ENCODE measurements around the gene MYO5B. TPM values are rescaled to one million over a fixed set of nuclear protein-coding genes. Genes with fewer than 3 reads are reported as not detected.

The MYO5B gene
- total RNA-seq, 5 donors from 2014 or later (not counting 1 experiment from before 2014, with no cell fraction given) = 0.09 to 0.72 (median 0.50) TPM; not detected in 2

- Mint-ChIP-seq H3K27me3 (peaks cover 0 to 2% of the 10 kb centered on the region in 2 donors), H3K4me1 (no peaks in the 10 kb centered on the region), H3K4me3 (no peak overlapping the region), H3K9me3 (no peaks in the 10 kb centered on the region), H3K27ac (no peak overlapping the region), H3K36me3 (no peaks in the 10 kb centered on the region)
- H3K4me1 ChIP-seq (ENCODE audit: control insufficient read depth in 1 of 2, extremely low read depth in 1 of 2, insufficient read depth in 2 of 2, low read length in 2 of 2) = no peaks in the 10 kb centered on the region
- H3K36me3 ChIP-seq (ENCODE audit: control insufficient read depth in 2 of 2, extremely low read depth in 1 of 2, insufficient read depth in 1 of 2, low read length in 1 of 2) = no peaks in the 10 kb centered on the region
- H3K9me3 ChIP-seq = no peaks in the 10 kb centered on the region
- ATAC-seq (replicated peaks in 1 of 4) (no peak), DNase-seq (no peak)
- H3K27me3 ChIP-seq (replicated peaks in 1 of 2; ENCODE audit: control insufficient read depth in 2 of 2, extremely low read depth in 1 of 2, insufficient read depth in 2 of 2, low read length in 1 of 2) = peaks cover 0 to 11% of the 10 kb centered on the region in 2 experiments
- H3K4me3 ChIP-seq (ENCODE audit: control insufficient read depth in 1 of 2, extremely low read depth in 1 of 2, low read length in 1 of 2) = no peak overlapping the region
- CTCF ChIA-PET = interaction anchor here in 1 of 2 donors (0.6 kb wide), 1 partner anchor 274 kb away, joined by 3 read pairs; no protein-coding TSS in a partner anchor
- 100% methylated on average over 1 of the region's 6 CpGs for WGBS (ENCODE audit: insufficient coverage)
- POLR2A ChIA-PET = no interaction called here
- H3K27ac ChIP-seq (ENCODE audit: low read length) = no peak overlapping the region
These were observed 293.0 kb downstream of the MYO5B start for GRCh38 chr18:49901862-49902340.

GRCh38 chr18:49899657-49900330 lies 295.2 kb downstream of the MYO5B start:
- no peaks in the 10 kb centered on the region for H3K9me3 Mint-ChIP-seq
- Histone ChIP-seq H3K27ac (ENCODE audit: low read length) (no peak overlapping the region), H3K36me3 (ENCODE audit: control insufficient read depth in 2 of 2, extremely low read depth in 1 of 2, insufficient read depth in 1 of 2, low read length in 1 of 2) (no peaks in the 10 kb centered on the region), H3K9me3 (no peaks in the 10 kb centered on the region), H3K4me1 (ENCODE audit: control insufficient read depth in 1 of 2, extremely low read depth in 1 of 2, insufficient read depth in 2 of 2, low read length in 2 of 2) (no peaks in the 10 kb centered on the region), H3K4me3 (ENCODE audit: control insufficient read depth in 1 of 2, extremely low read depth in 1 of 2, low read length in 1 of 2) (no peak overlapping the region), H3K27me3 (replicated peaks in 1 of 2; ENCODE audit: control insufficient read depth in 2 of 2, extremely low read depth in 1 of 2, insufficient read depth in 2 of 2, low read length in 1 of 2) (peaks cover 0 to 19% of the 10 kb centered on the region in 2 experiments)
- no peaks in the 10 kb centered on the region for H3K36me3 Mint-ChIP-seq
- ChIA-PET POLR2A (no interaction called here), CTCF (interaction anchor here in 1 of 2 donors (0.6 kb wide), 1 partner anchor 12 kb away, joined by 3 read pairs; no protein-coding TSS in a partner anchor)
- WGBS (ENCODE audit: insufficient coverage) = 93% methylated on average over 2 of the region's 5 CpGs
- no peak overlapping the region for H3K4me3 Mint-ChIP-seq
- DNase-seq (no peak), ATAC-seq (replicated peaks in 1 of 4) (no peak)
- H3K4me1 Mint-ChIP-seq = no peaks in the 10 kb centered on the region
- H3K27ac Mint-ChIP-seq = no peak overlapping the region
- peaks cover 2 to 8% of the 10 kb centered on the region in 2 donors for H3K27me3 Mint-ChIP-seq

GRCh38 chr18:49898421-49898820 lies 296.5 kb downstream of the MYO5B start:
- no peak overlapping the region for H3K27ac Mint-ChIP-seq
- H3K4me1 ChIP-seq (ENCODE audit: control insufficient read depth in 1 of 2, extremely low read depth in 1 of 2, insufficient read depth in 2 of 2, low read length in 2 of 2) = no peaks in the 10 kb centered on the region
- no peak overlapping the region for H3K27ac ChIP-seq (ENCODE audit: low read length)
- no peaks in the 10 kb centered on the region for H3K36me3 ChIP-seq (ENCODE audit: control insufficient read depth in 2 of 2, extremely low read depth in 1 of 2, insufficient read depth in 1 of 2, low read length in 1 of 2)
- DNase-seq = peak; percentile 11 to 79 (median 57)
- no peak overlapping the region for H3K4me3 ChIP-seq (ENCODE audit: control insufficient read depth in 1 of 2, extremely low read depth in 1 of 2, low read length in 1 of 2)
- no peaks in the 10 kb centered on the region for H3K9me3 Mint-ChIP-seq
- ATAC-seq (replicated peaks in 1 of 4) = peak in 2 of 4 experiments; percentile 59 to 63
- no peaks in the 10 kb centered on the region for H3K4me1 Mint-ChIP-seq
- no peaks in the 10 kb centered on the region for H3K36me3 Mint-ChIP-seq
- peaks cover 0 to 32% of the 10 kb centered on the region in 2 experiments for H3K27me3 ChIP-seq (replicated peaks in 1 of 2; ENCODE audit: control insufficient read depth in 2 of 2, extremely low read depth in 1 of 2, insufficient read depth in 2 of 2, low read length in 1 of 2)
- peaks cover 3 to 12% of the 10 kb centered on the region in 2 donors for H3K27me3 Mint-ChIP-seq
- ChIA-PET POLR2A (no interaction called here), CTCF (no interaction called here)
- H3K9me3 ChIP-seq = no peaks in the 10 kb centered on the region
- 0% methylated on average over 3 of the region's 7 CpGs for WGBS (ENCODE audit: insufficient coverage)
- no peak overlapping the region for H3K4me3 Mint-ChIP-seq

GRCh38 chr18:49894517-49895226 lies 300.3 kb downstream of the MYO5B start:
- Mint-ChIP-seq H3K27ac (no peak overlapping the region), H3K4me3 (no peak overlapping the region), H3K27me3 (peaks cover 12 to 16% of the 10 kb centered on the region in 2 donors), H3K4me1 (peaks cover 0 to 6% (median 0%) of the 10 kb centered on the region in 3 donors), H3K9me3 (peaks cover 0 to 4% (median 0%) of the 10 kb centered on the region in 3 donors), H3K36me3 (no peaks in the 10 kb centered on the region)
- ChIA-PET POLR2A (interaction anchor here in 1 of 2 donors (0.6 kb wide), 1 partner anchor 462 kb away, joined by 3 read pairs; no protein-coding TSS in a partner anchor), CTCF (no interaction called here)
- ATAC-seq (replicated peaks in 1 of 4) = no peak
- WGBS (ENCODE audit: insufficient coverage) = 81% methylated on average over 7 of the region's 11 CpGs
- Histone ChIP-seq H3K27ac (ENCODE audit: low read length) (no peak overlapping the region), H3K9me3 (no peaks in the 10 kb centered on the region), H3K27me3 (replicated peaks in 1 of 2; ENCODE audit: control insufficient read depth in 2 of 2, extremely low read depth in 1 of 2, insufficient read depth in 2 of 2, low read length in 1 of 2) (peaks cover 0 to 40% of the 10 kb centered on the region in 2 experiments), H3K4me3 (ENCODE audit: control insufficient read depth in 1 of 2, extremely low read depth in 1 of 2, low read length in 1 of 2) (no peak overlapping the region), H3K4me1 (ENCODE audit: control insufficient read depth in 1 of 2, extremely low read depth in 1 of 2, insufficient read depth in 2 of 2, low read length in 2 of 2) (no peaks in the 10 kb centered on the region), H3K36me3 (ENCODE audit: control insufficient read depth in 2 of 2, extremely low read depth in 1 of 2, insufficient read depth in 1 of 2, low read length in 1 of 2) (no peaks in the 10 kb centered on the region)
- DNase-seq = no peak

GRCh38 chr18:49893036-49893435 lies 301.9 kb downstream of the MYO5B start:
- ATAC-seq (replicated peaks in 1 of 4) (no peak), DNase-seq (no peak)
- WGBS (ENCODE audit: insufficient coverage) = 100% methylated on average over 2 of the region's 2 CpGs
- Histone ChIP-seq H3K9me3 (no peaks in the 10 kb centered on the region), H3K4me3 (ENCODE audit: control insufficient read depth in 1 of 2, extremely low read depth in 1 of 2, low read length in 1 of 2) (no peak overlapping the region), H3K27ac (ENCODE audit: low read length) (no peak overlapping the region), H3K36me3 (ENCODE audit: control insufficient read depth in 2 of 2, extremely low read depth in 1 of 2, insufficient read depth in 1 of 2, low read length in 1 of 2) (no peaks in the 10 kb centered on the region), H3K27me3 (replicated peaks in 1 of 2; ENCODE audit: control insufficient read depth in 2 of 2, extremely low read depth in 1 of 2, insufficient read depth in 2 of 2, low read length in 1 of 2) (peaks cover 0 to 45% of the 10 kb centered on the region in 2 experiments), H3K4me1 (ENCODE audit: control insufficient read depth in 1 of 2, extremely low read depth in 1 of 2, insufficient read depth in 2 of 2, low read length in 2 of 2) (no peaks in the 10 kb centered on the region)
- H3K36me3 Mint-ChIP-seq = no peaks in the 10 kb centered on the region
- H3K4me3 Mint-ChIP-seq = no peak overlapping the region
- peaks cover 15 to 22% of the 10 kb centered on the region in 2 donors for H3K27me3 Mint-ChIP-seq
- CTCF ChIA-PET = no interaction called here
- POLR2A ChIA-PET = interaction anchor here in 1 of 2 donors (0.5 kb wide), 1 partner anchor 72 kb away, joined by 3 read pairs; no protein-coding TSS in a partner anchor
- no peak overlapping the region for H3K27ac Mint-ChIP-seq
- H3K9me3 Mint-ChIP-seq = peaks cover 0 to 4% (median 0%) of the 10 kb centered on the region in 3 donors
- H3K4me1 Mint-ChIP-seq = peaks cover 0 to 6% (median 0%) of the 10 kb centered on the region in 3 donors

GRCh38 chr18:49892148-49892924 lies 302.6 kb downstream of the MYO5B start:
- ChIA-PET CTCF (no interaction called here), POLR2A (interaction anchor here in 1 of 2 donors (0.5 kb wide), 1 partner anchor 71 kb away, joined by 3 read pairs; no protein-coding TSS in a partner anchor)
- ATAC-seq (replicated peaks in 1 of 4) = no peak
- Mint-ChIP-seq H3K27me3 (peaks cover 15 to 22% of the 10 kb centered on the region in 2 donors), H3K4me3 (no peak overlapping the region), H3K4me1 (peaks cover 0 to 6% (median 0%) of the 10 kb centered on the region in 3 donors), H3K9me3 (peaks cover 0 to 4% (median 0%) of the 10 kb centered on the region in 3 donors), H3K27ac (no peak overlapping the region), H3K36me3 (no peaks in the 10 kb centered on the region)
- H3K27me3 ChIP-seq (replicated peaks in 1 of 2; ENCODE audit: control insufficient read depth in 2 of 2, extremely low read depth in 1 of 2, insufficient read depth in 2 of 2, low read length in 1 of 2) = peaks cover 0 to 45% of the 10 kb centered on the region in 2 experiments
- H3K27ac ChIP-seq (ENCODE audit: low read length) = no peak overlapping the region
- no peaks in the 10 kb centered on the region for H3K36me3 ChIP-seq (ENCODE audit: control insufficient read depth in 2 of 2, extremely low read depth in 1 of 2, insufficient read depth in 1 of 2, low read length in 1 of 2)
- no peak for DNase-seq
- no peak overlapping the region for H3K4me3 ChIP-seq (ENCODE audit: control insufficient read depth in 1 of 2, extremely low read depth in 1 of 2, low read length in 1 of 2)
- 72% methylated on average over 12 of the region's 15 CpGs for WGBS (ENCODE audit: insufficient coverage)
- H3K4me1 ChIP-seq (ENCODE audit: control insufficient read depth in 1 of 2, extremely low read depth in 1 of 2, insufficient read depth in 2 of 2, low read length in 2 of 2) = no peaks in the 10 kb centered on the region
- H3K9me3 ChIP-seq = no peaks in the 10 kb centered on the region
